Iris pigment epithelial cell (primary cell): ENCODE results near the gene ZNG1A.
"Not testable (repeated sequence)": the region's sequence is repeated elsewhere in the genome, so short reads cannot be mapped to it uniquely, and the experiment has no call there.

Experiments
- DNase-seq: peaks from one replicate; pipeline ENCODE4 v3.0.0-alpha.2; 2011; ENCODE audit warnings: low read depth

The ZNG1A gene

DNA sequence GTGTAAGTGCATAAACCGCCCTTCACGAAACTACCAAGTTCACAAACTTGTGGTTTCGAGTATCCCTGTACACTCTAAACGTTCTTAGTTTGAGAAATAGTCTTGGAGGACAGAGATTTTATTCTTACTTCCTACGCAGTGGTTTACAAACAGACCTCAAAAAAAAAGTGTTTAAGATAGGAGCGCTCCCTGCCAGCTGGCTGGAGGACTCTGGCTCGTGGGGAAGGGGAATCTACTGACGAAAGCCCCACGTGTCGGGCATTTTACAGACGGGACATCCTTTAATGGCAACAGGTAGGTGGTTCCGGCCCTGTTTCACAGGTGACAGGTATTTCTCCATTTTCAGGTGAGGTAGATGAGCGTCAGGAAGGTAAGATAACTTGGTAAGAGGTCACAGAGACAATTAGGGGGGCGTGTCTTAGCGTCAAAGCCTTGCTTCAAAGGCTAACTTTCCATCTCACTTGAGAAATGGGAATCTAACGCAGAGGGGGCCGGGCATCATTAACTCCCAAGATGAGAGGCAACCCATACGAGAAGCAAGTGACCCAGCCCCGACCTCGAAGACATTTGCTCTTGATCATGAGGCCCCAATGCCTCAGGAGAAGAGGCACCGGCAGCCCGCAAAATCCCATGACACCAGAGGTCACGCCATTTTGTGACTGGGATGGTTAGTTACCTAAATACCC is 573 bp downstream of the ZNG1A start:
- not testable (repeated sequence) for DNase-seq

DNA sequence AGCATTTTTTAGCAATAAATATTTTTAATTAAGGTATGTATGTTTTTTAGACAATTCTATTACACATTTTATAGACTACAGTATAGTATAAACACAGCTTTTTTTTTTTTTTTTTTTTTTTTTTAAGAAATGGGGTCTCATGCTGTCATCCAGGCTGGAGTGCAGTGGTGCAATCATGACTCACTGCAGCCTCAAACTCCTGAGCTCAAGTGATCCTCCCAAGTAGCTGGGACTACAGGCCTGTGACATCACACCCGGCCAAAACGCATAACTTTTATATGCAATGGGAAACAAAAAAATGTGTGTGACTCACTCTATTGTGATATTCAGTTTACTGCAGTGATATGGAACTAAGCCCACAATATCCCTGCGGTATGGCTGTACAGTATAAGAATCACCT is 9.1 kb downstream of the ZNG1A start:
- not testable (repeated sequence) for DNase-seq

DNA sequence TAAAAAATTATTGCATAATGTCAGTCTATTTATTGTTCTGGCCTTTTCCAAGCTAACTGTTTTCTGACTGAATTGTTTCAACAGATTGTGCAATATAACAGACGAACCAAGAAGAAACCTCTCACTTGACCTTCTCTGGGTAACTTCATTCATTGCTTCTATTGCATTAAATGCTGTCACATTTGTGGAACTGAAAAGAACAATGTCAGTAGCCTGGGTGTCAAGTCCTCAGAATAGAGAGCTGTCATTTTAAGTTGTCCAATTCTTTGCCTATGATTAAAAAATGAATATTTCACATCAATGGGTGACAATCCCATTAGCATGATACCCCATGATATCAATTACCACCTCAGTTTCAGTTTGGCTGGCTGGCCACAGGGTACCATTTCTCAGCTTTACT is 19.0 kb downstream of the ZNG1A start:
- DNase-seq = not testable (repeated sequence)

DNA sequence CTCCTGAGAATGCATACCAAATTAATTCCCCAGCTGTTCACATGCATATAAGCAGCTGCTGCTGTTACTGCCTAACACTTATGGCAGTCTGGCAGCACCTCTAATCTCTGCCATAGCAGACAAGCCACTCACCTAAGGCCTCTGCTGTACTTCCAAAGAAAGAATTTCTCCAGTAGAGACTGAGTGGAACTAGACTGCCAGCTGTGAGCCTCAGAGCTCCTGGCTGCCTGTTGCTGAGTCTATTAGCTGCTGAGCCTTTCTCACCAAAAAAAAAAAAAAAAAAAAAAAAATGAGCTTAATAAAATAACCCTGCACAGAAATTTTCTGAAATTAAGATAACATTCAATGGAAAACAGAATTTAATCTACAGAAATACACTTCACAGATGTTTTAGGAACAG is 27.7 kb downstream of the ZNG1A start:
- not testable (repeated sequence) for DNase-seq

DNA sequence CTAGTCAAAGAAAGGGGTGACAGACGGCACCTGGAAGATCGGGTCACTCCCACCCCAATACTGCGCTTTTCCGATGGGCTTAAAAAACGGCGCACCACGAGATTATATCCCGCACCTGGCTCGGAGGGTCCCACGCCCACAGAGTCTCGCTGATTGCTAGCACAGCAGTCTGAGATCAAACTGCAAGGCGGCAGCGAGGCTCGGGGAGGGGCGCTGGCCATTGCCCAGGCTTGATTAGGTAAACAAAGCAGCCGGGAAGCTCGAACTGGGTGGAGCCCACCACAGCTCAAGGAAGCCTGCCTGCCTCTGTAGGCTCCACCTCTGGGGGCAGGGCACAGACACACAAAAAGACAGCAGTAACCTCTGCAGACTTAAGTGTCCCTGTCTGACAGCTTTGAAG is 39.0 kb downstream of the ZNG1A start:
- not testable (repeated sequence) for DNase-seq

DNA sequence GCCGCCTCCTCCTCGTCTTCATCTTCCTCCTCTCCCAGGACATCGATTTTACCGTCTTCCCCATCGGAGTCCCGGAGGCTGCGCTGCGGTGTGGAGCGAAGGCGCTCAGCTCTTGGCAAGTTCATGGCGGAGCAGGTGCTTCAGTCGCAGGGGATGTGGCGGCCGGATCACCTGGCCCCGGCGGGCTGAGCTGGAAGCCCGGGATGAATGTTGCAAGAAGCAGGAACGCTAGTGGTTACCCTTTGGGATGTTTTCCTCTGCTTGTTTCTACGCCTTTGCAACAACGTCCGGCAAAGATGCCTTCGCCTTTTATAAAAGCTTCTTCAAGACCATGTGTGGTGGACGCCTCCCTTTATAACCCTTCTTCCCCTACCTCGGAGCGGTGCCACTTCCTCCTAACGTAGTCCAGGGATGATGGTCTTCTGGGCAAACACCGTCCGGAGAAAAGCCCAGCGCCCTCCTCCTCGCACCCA is 60.8 kb downstream of the ZNG1A start, which contains the start of gene FOXD4:
FOXD4 (minus strand) TSS at position 423 of the 473 bp plus-strand sequence; CDS start at position 125, 298 bp downstream.
- not testable (repeated sequence) for DNase-seq

DNA sequence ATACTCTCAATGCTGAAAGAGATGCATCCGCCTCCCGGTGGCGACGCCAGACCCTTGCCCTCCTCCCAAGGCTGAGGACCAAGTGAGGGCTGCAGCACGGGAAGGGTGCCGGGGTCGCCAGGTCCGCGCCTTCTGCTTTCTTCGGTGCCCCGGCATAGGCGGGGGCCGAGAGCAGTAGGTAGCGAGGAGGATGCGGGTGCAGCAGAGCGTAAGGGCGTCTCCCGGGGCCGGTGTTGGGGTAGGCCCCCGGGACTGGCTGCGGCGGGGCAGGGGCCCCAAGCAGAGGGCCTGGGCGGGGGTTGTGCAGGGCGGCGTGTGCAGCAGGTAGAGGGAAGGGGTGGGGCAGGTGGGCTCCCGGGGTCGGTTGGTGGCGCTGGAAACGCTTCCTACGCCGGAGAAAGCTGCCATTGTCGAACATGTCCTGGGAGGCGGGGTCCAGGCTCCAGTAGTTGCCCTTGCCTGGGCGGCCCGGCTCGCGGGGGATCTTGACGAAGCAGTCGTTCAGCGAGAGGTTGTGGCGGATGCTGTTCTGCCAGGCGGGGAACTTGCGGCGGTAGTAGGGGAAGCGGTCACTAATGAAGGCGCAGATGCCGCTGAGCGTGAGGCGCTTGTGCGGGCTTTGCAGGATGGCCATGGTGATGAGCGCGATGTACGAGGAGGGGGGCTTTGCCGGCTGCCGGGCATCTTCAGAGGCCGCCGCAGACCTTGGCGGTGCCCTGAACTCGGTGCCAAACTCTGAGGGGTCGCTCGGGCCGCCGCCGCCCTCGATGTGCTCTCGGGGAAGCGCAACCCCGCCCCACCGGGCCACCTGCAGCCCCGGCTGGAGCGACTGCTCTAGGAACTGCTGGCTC is 61.5 kb downstream of the ZNG1A start:
- not testable (repeated sequence) for DNase-seq

DNA sequence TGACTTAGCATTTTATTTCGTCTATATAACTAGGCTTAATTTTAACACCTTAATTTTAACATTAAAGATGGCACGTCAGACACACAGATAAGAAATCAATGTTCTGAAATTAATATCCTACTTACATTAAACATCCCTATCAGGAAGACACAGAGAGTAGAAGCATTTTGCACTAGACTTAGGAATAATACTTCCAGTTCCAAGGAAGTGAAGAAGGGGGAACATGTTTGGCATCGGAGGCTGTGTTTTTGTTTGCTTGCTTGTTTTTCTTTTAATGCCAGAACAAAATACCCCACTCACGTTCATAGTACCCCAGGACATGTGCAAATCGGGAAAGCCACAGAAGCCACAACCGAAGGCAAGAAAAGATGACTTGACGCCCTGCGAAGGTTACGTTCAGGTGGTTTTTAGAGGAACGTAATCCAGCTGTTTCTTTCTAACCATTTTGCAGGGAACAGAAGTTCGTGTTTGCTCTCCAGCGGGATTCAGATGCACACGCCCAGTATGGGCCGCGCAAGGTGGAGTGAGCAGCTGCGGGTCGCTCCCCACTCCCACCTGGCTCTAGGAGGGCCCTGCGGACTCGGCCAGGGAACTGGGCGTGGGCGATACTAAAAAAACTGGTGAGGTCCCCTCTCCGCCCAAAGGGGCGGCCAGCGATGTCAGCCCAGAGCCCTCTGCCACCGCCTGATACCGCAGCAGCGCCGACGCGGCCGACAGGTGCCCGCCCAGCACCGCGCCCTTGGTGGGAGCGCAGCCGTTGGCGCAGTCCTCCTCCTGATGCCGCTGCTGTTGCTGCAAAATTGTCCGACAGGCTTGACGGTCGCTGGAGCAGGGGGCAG is 62.4 kb downstream of the ZNG1A start:
- DNase-seq = not testable (repeated sequence)

DNA sequence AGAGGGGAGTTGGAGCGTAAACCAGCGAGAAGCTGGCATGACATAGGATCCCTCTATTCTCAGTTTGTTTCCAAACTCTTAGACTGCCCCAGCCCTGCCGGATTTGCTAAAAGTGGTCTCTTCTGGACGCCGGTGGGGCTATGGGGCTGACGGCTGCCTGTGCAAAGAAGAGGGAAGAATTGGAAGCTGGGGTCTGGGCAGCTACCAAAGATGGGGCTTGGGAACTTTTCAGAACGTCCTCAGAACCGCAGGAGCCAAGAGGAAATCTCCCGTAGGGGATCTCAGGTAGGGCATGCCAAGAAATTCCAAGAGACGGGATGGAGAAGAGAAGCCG is 63.8 kb downstream of the ZNG1A start:
- not testable (repeated sequence) for DNase-seq

DNA sequence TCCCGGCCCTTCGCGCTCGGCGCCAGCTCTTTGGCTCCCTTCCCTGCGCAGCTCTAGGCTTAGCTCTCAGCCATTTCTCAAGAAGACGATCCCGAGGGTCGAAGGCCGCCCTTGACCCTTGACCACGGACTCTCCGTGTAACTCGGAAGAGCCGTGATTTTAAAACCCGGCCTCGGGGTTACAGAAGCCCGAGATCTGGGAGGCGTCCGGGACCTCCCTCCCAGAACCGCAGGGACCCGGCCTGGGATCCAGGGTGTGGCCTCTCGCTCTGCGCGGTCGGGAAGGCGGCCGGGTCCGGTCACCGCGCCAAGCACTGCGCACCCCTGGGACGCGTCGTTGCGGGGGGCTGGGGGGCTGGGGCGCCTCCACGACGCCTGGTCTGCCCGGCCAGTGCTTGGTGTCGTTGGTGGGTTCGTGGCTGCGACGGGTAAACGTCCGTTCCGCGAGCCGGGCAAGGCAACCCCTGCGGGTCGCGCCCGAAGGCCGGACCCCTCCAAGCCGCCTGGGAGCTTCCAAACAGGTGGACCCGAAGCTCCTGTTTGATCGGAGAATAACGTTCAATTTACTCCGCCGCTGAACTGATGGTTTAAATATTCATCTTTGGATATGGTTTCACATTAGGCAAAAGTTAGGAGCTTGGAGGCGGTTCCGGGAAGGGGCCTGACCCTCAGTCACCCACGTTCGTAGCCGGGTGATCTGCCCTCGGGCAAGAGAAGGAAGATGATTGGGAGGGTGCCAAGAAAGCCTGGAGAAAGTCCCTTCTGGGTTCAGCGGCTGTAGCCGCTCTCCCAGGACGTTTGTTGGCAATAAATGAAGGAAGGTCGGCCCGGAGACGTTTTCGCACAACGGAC is 64.4 kb downstream of the ZNG1A start:
- not testable (repeated sequence) for DNase-seq

DNA sequence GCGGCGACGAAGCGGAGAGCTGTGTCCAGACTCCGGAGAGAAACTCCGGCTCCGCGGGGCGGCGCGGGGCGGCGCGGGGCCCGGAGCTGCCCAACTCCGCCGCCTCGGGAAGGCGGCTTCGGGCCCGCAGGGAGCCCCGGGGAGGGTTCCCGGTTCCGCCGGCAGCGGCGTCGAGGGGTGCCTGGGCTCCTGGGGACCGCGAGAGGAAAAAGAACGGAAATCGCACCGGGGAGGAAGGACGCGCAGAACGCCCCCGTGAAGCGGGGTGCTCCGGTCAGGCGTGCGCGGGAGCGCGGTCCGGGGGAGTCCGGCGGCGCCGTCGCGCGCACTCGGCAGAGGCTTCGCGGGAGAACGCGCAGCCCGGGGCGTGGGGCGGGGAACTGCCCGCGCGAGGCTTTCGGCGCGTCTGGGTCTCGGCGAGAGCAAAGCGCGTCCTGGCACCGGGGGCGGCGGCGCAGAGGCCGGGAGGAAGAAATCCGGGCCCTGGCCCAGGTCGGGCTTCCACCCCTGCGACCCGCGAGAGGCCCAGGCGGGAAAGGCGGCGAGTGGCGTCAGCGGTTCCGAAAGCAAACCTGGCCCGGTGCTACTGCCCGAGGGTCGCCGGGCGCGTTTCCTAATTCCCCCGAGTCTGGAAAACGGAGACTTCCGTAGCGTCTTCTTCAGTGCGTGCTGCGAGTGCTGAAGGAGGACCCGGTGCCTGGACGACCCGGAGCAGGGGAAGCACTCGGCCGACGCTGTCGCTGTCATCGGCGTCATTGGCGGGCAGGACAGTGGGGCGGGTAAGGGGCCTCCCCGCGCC is 65.2 kb downstream of the ZNG1A start:
- DNase-seq = not testable (repeated sequence)

DNA sequence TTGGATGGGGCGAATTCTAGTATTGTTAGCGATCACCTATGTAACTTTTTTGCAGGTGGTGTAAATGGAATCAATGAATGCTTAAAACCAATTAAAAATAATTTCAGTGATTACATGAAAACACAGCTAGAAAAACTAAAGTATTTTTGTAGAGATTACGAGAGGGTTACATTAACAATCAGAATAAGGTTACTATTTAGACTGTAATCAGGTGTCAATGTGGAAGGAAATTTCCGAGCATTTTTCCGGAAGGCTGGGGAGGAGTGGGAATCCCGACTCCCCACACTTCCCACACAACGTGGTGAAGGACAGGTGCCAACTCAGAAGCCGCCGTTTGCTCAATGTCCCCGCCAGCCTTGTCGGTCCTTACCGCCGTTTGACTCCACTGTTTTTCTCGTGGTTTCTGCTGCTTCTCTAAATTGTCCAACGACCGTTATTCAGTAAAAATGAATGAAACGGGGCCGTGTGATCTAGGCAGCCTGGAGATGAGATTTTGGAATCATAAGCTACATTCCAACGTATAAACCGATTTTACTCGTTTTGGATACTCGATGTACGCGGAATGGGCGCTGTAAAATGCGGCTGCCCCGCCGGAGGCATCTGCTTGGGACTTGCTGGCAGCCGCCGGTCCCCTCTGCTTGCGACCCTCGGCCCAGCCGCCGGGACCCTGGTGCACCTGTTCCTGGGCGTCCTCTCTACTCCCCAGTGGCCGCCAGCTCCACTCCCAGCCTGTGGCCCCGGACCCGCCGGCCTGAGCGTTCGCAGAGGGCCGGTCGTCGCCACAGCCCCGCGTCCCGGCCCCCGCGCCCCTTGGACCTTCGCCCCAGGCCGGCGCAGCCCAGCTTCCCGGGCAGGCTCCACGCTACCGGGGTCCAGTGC is 66.0 kb downstream of the ZNG1A start:
- not testable (repeated sequence) for DNase-seq

DNA sequence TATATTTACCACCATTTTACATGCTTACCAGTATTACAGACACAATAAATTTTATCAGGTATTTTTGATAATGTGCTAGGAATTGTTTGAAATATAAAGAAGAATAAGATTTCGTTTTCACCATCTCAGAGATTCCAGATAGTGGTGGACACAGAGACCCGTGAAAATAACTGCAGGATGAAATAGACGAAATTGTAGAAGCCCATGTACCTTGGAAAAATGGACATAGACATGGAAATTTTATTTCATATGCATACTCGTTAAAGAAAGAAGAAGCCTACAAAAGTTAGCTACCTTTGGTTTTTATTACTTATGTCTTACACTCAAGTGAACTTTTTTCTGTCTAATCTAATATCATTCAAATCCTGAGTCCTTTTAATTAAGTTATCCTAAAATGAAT is 68.2 kb downstream of the ZNG1A start:
- not testable (repeated sequence) for DNase-seq

DNA sequence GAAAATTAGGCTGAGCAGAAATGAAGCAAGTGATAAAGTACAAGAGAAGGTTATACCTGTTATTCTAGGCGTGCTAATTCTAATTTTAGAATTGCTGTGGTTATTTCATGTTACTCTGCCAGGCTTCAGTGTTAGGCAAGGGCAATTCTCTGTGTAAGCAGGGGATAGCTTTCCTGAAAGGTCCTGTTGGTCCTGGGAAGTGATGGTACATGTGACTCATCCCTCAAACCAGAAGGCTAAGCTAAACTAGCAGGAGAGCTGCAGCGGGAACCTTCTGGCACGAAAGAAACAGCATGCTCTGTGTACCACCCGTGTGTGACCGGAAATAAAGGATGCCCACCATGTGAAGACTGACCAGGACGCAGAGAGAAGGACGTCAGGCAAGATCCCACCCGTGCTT is 69.3 kb downstream of the ZNG1A start:
- not testable (repeated sequence) for DNase-seq

DNA sequence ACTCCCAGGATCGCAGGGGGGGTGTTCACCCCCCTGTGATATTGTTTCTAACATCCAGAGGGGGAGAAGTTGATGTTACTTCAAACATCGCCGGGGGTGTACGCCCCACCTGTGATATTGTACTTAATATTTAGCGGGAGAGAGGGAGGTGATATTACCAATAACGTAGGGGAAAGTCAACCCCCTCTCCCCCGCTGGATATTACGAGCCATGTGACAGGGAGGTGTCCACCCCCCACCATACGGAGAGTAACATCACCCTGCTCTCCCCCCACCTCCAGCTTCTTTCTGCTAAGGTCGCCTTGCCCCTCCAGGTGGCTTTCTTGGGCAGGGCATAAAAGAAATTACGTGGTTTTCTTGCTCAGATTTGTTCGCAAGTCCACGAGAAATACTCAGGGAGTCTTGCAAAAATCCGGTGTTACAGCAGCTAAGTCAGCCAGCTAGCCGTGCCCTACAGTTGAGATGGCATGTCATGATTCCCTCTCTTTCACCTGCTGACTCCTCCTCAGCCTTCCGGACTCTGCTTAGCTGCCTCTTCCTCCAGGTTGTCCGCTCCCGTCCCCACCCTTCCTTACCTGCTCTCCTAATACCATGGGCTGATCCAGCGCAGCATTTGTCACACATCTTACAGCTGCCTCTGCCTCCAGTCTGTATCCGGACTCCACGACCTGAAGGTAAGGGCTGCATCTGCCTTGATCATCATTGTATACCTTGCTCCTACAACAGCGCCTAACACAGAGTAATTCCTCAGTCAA is 69.9 kb downstream of the ZNG1A start:
- not testable (repeated sequence) for DNase-seq

DNA sequence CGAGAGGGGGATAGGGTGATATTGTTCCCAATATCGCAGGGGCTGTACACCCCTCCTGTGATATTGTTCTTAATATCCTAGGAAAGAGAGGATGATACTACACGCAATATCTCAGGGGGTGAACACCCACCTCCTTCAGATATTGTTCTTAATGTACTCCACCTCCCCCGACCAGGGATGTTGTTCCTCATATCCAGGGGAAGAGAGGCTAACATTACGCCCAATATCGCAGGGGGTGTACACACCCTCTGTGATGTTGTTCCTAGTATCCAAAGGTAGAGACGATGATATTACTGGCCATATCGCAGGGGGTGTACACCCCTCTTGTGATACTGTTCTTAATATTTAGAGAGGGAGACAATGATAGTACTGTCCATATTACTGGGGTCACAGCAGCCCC is 72.9 kb downstream of the ZNG1A start:
- not testable (repeated sequence) for DNase-seq

DNA sequence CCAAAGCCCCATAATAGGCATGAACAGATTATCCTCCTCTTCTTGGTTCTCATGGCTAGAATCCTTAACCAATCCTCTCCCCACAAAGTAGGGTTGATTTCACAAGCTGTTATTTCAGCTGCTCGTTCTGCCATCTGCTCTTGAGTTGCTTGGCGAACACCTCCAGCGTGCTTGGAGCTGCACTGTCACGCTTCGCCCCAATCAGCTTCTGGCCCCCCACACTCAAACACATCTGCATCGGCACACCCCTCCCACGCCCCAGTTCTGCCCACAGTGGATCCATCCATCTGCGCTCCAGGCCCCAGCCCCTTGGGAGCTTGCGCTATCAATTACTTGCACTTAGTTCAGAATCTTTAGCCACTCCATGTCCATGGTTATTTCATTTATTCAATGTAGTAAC is 78.4 kb downstream of the ZNG1A start:
- DNase-seq = not testable (repeated sequence)

DNA sequence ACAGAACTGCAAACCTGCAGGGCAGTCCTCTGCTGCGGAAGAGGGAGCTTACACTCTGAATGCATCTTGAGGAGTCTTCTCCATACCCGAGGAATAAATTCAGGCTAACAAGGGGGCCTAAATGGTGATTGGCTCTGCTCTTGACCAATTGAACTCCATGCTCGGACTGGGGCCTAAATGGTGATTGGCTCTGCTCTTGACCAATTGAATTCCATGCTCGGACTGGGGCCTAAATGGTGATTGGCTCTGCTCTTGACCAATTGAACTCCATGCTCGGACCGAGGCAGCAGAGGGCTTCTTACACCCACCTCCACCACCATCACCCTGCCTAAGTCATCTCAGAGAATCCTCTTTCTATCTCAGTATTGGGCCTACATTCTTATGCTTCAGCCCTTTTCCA is 79.0 kb downstream of the ZNG1A start:
- not testable (repeated sequence) for DNase-seq

DNA sequence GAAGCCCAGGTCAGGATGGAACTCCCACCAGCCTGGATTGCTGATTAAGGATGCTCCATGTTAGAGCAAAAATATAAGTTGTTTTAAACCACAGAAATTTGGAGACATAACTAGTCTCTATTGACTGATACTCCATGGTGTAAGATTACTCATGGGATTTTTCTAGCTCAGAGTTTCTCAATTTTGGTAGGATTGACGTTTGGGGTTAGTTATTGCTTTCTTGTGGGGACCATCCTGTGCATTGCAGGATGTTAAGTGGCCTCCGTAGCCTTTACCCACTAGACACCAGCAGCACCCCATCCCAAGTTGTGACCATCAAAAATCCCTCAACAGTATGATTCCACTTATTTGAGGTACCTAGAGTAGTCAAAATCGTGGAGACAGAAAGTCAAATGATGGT is 80.1 kb downstream of the ZNG1A start:
- DNase-seq = not testable (repeated sequence)
